Measurements from ENCODE around the gene CD48. TPM values are rescaled to one million over a fixed set of nuclear protein-coding genes. Genes with fewer than 3 reads are reported as not detected.

Gene CD48
- total RNA-seq, 1 donor from 2014 or later, result not detected

GRCh38 chr1:160755911-160756848 is 44.6 kb upstream of the CD48 start:
- TF ChIP-seq, protein P1, sequence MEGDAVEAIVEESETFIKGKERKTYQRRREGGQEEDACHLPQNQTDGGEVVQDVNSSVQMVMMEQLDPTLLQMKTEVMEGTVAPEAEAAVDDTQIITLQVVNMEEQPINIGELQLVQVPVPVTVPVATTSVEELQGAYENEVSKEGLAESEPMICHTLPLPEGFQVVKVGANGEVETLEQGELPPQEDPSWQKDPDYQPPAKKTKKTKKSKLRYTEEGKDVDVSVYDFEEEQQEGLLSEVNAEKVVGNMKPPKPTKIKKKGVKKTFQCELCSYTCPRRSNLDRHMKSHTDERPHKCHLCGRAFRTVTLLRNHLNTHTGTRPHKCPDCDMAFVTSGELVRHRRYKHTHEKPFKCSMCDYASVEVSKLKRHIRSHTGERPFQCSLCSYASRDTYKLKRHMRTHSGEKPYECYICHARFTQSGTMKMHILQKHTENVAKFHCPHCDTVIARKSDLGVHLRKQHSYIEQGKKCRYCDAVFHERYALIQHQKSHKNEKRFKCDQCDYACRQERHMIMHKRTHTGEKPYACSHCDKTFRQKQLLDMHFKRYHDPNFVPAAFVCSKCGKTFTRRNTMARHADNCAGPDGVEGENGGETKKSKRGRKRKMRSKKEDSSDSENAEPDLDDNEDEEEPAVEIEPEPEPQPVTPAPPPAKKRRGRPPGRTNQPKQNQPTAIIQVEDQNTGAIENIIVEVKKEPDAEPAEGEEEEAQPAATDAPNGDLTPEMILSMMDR (IDR thresholded peaks at IDR 0.05; ENCODE audit: unreplicated experiment), result no peak
- Mint-ChIP-seq H3K4me3 (ENCODE audit: unreplicated experiment) (no peak overlapping the region), H3K27me3 (ENCODE audit: unreplicated experiment) (no peaks in the 10 kb centered on the region), H3K4me1 (ENCODE audit: unreplicated experiment) (no peaks in the 10 kb centered on the region), H3K9me3 (ENCODE audit: unreplicated experiment) (no peaks in the 10 kb centered on the region), H3K27ac (ENCODE audit: unreplicated experiment) (no peak overlapping the region), H3K36me3 (ENCODE audit: low read depth, unreplicated experiment) (no peaks in the 10 kb centered on the region)
- DNase-seq (ENCODE audit: low spot score), result no peak

GRCh38 chr1:160755461-160755860 is 43.8 kb upstream of the CD48 start:
- TF ChIP-seq, protein P1 (IDR thresholded peaks at IDR 0.05; ENCODE audit: unreplicated experiment), result no peak
- no peak overlapping the region for H3K27ac Mint-ChIP-seq (ENCODE audit: unreplicated experiment)
- no peak overlapping the region for H3K4me3 Mint-ChIP-seq (ENCODE audit: unreplicated experiment)
- no peaks in the 10 kb centered on the region for H3K4me1 Mint-ChIP-seq (ENCODE audit: unreplicated experiment)
- no peaks in the 10 kb centered on the region for H3K36me3 Mint-ChIP-seq (ENCODE audit: low read depth, unreplicated experiment)
- peaks cover 2% of the 10 kb centered on the region for H3K27me3 Mint-ChIP-seq (ENCODE audit: unreplicated experiment)
- DNase-seq (ENCODE audit: low spot score), result no peak
- H3K9me3 Mint-ChIP-seq (ENCODE audit: unreplicated experiment), result no peaks in the 10 kb centered on the region

DNA sequence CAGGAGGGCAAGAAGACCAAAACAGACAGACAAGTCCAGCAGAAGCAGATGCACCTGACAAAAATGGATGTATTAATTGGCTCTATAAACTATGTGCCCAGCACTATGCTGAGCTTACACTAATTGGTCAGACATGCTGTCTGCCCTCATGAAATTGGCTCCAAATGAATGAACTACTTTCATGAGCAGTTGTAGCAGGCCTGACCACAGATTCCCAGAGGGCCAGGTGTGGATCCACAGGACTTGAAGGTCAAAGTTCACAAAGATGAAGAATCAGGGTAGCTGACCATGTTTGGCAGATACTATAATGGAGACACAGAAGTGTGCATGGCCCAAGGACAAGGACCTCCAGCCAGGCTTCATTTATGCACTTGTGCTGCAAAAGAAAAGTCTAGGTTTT is 42.0 kb upstream of the CD48 start:
- no peak overlapping the region for H3K27ac Mint-ChIP-seq (ENCODE audit: unreplicated experiment)
- H3K4me1 Mint-ChIP-seq (ENCODE audit: unreplicated experiment), result no peaks in the 10 kb centered on the region
- H3K36me3 Mint-ChIP-seq (ENCODE audit: low read depth, unreplicated experiment), result no peaks in the 10 kb centered on the region
- TF ChIP-seq, protein P1 (IDR thresholded peaks at IDR 0.05; ENCODE audit: unreplicated experiment), result no peak
- DNase-seq (ENCODE audit: low spot score), result no peak
- H3K4me3 Mint-ChIP-seq (ENCODE audit: unreplicated experiment), result no peak overlapping the region
- H3K27me3 Mint-ChIP-seq (ENCODE audit: unreplicated experiment), result peaks cover 3% of the 10 kb centered on the region
- H3K9me3 Mint-ChIP-seq (ENCODE audit: unreplicated experiment), result no peaks in the 10 kb centered on the region

GRCh38 chr1:160752924-160753323 is 41.3 kb upstream of the CD48 start:
- Mint-ChIP-seq H3K9me3 (ENCODE audit: unreplicated experiment) (no peaks in the 10 kb centered on the region), H3K36me3 (ENCODE audit: low read depth, unreplicated experiment) (no peaks in the 10 kb centered on the region), H3K27ac (ENCODE audit: unreplicated experiment) (no peak overlapping the region), H3K27me3 (ENCODE audit: unreplicated experiment) (peaks cover 3% of the 10 kb centered on the region), H3K4me3 (ENCODE audit: unreplicated experiment) (no peak overlapping the region), H3K4me1 (ENCODE audit: unreplicated experiment) (no peaks in the 10 kb centered on the region)
- DNase-seq (ENCODE audit: low spot score), result no peak
- TF ChIP-seq, protein P1 (IDR thresholded peaks at IDR 0.05; ENCODE audit: unreplicated experiment), result no peak

DNA sequence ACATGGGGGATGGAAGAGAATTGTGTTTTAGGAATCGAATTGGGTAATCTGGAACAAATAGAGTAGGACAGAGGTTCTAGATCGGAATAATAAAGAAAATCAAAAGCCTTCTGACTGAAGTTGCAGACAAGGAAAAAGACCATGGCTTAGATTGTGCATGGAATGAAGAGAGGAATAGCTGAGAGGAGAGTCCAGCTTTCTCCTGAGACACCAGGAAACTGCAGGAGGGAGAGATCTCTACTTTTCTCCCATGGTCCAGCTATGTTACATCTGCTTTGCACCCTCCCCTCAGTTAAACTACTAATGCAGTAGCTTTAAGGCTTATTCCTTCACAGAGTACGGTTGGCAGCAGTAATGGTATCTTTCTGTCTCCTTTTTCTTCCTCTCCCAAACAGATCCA is 40.8 kb upstream of the CD48 start:
- no peak for DNase-seq (ENCODE audit: low spot score)
- H3K4me1 Mint-ChIP-seq (ENCODE audit: unreplicated experiment), result no peaks in the 10 kb centered on the region
- H3K9me3 Mint-ChIP-seq (ENCODE audit: unreplicated experiment), result no peaks in the 10 kb centered on the region
- no peak overlapping the region for H3K4me3 Mint-ChIP-seq (ENCODE audit: unreplicated experiment)
- H3K36me3 Mint-ChIP-seq (ENCODE audit: low read depth, unreplicated experiment), result no peaks in the 10 kb centered on the region
- H3K27ac Mint-ChIP-seq (ENCODE audit: unreplicated experiment), result no peak overlapping the region
- H3K27me3 Mint-ChIP-seq (ENCODE audit: unreplicated experiment), result peaks cover 3% of the 10 kb centered on the region
- TF ChIP-seq, protein P1 (IDR thresholded peaks at IDR 0.05; ENCODE audit: unreplicated experiment), result no peak
